Osteoblast (primary cell): Measurements from ENCODE around the gene ARHGAP28. TPM values are rescaled to one million over a fixed set of nuclear protein-coding genes. Genes with fewer than 3 reads are reported as not detected.

Experiments used
- DNase-seq: peaks from one replicate; pipeline ENCODE4 v3.0.0; 2011; ENCODE audit warnings: low spot score, mixed read lengths; ENCODE audit not compliant: insufficient read length; ENCODE audit errors: missing footprints
- H2AFZ ChIP-seq: 2 replicates; pipeline ENCODE4 v1.6.0; 2011; ENCODE audit warnings: mild to moderate bottlenecking, low read length
- H3K27ac ChIP-seq: 2 replicates; pipeline ENCODE4 v1.5.1; 2011; ENCODE audit warnings: mild to moderate bottlenecking, low read depth, low read length, moderate library complexity
- H3K27me3 ChIP-seq: 2 replicates; pipeline ENCODE4 v1.6.0; 2012; ENCODE audit warnings: mild to moderate bottlenecking, control low read depth, inconsistent platforms, low read length, moderate library complexity; ENCODE audit not compliant: insufficient read depth
- H3K36me3 ChIP-seq: 2 replicates; pipeline ENCODE4 v1.5.1; 2011; ENCODE audit warnings: mild to moderate bottlenecking, low read length, control low read depth, moderate library complexity; ENCODE audit not compliant: insufficient read depth
- H3K4me1 ChIP-seq: 2 replicates; pipeline ENCODE4 v1.5.1; 2011; ENCODE audit warnings: mild to moderate bottlenecking, low read length, control low read depth, moderate library complexity; ENCODE audit not compliant: insufficient read depth
- H3K4me2 ChIP-seq: 2 replicates; pipeline ENCODE4 v1.6.0; 2011; ENCODE audit warnings: mild to moderate bottlenecking, low read length; ENCODE audit not compliant: insufficient read depth
- H3K4me3 ChIP-seq: fragments of 200-600 bp; sonication (generic); 3 replicates; pipeline ENCODE4 v1.5.1; 2012; ENCODE audit warnings: mild to moderate bottlenecking, low read length, inconsistent platforms; ENCODE audit not compliant: insufficient read depth
- H3K79me2 ChIP-seq: 2 replicates; pipeline ENCODE4 v1.6.0; 2012; ENCODE audit warnings: mild to moderate bottlenecking, low read length, control low read depth, inconsistent platforms; ENCODE audit not compliant: insufficient read depth
- H3K9me3 ChIP-seq: 2 replicates; pipeline ENCODE4 v1.5.1; 2011; ENCODE audit warnings: low read depth, low read length, control low read depth
- H4K20me1 ChIP-seq: 2 replicates; pipeline ENCODE4 v1.6.0; 2012; ENCODE audit warnings: mild to moderate bottlenecking, low read length, control low read depth; ENCODE audit not compliant: insufficient read depth
- total RNA-seq: library from RNA; depleted of rRNA; stranded (reverse); fragments of >200 nt; gene quantifications from 2 replicates; pipeline ENCODE4 v1.2.3, GENCODE V29; 2012
- TF ChIP-seq, protein P1 (sequence below): IDR thresholded peaks from 2 replicates; pipeline ENCODE4 v1.5.1; 2011; ENCODE audit warnings: mild to moderate bottlenecking, low read depth, low read length, moderate library complexity; ENCODE audit errors: extremely low read depth

The ARHGAP28 gene
- total RNA-seq, 1 donor = 23.9 TPM

DNA sequence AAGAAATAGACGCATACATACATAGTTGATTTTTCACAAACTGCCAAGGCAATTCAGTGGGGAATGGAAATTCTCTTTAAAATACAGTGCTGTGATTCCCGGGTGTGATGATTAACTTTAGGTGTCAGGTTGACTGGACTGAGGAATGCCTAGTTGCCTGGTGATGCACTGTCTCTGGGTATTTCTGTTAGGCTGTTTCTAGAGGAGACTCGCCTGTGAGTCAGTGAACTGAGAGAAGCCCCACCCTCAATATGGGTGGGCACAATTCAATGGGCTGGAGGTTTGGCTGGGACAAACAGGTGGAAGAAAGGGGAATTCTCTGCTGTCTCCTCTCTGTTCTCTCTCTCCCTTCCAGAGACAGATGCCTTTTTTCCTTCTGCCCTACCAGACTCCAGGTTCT is 187.6 kb downstream of the ARHGAP28 start:
- H3K27ac ChIP-seq = no peak overlapping the region
- H3K4me1 ChIP-seq = no peaks in the 10 kb centered on the region
- H4K20me1 ChIP-seq = no peaks in the 10 kb centered on the region
- H3K27me3 ChIP-seq = peaks cover 3% of the 10 kb centered on the region
- no peak overlapping the region for H2AFZ ChIP-seq
- no peaks in the 10 kb centered on the region for H3K9me3 ChIP-seq
- TF ChIP-seq, protein P1, sequence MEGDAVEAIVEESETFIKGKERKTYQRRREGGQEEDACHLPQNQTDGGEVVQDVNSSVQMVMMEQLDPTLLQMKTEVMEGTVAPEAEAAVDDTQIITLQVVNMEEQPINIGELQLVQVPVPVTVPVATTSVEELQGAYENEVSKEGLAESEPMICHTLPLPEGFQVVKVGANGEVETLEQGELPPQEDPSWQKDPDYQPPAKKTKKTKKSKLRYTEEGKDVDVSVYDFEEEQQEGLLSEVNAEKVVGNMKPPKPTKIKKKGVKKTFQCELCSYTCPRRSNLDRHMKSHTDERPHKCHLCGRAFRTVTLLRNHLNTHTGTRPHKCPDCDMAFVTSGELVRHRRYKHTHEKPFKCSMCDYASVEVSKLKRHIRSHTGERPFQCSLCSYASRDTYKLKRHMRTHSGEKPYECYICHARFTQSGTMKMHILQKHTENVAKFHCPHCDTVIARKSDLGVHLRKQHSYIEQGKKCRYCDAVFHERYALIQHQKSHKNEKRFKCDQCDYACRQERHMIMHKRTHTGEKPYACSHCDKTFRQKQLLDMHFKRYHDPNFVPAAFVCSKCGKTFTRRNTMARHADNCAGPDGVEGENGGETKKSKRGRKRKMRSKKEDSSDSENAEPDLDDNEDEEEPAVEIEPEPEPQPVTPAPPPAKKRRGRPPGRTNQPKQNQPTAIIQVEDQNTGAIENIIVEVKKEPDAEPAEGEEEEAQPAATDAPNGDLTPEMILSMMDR = no peak
- H3K4me2 ChIP-seq = no peak overlapping the region
- no peak for DNase-seq
- no peak overlapping the region for H3K4me3 ChIP-seq
- H3K36me3 ChIP-seq = no peaks in the 10 kb centered on the region
- no peaks in the 10 kb centered on the region for H3K79me2 ChIP-seq

DNA sequence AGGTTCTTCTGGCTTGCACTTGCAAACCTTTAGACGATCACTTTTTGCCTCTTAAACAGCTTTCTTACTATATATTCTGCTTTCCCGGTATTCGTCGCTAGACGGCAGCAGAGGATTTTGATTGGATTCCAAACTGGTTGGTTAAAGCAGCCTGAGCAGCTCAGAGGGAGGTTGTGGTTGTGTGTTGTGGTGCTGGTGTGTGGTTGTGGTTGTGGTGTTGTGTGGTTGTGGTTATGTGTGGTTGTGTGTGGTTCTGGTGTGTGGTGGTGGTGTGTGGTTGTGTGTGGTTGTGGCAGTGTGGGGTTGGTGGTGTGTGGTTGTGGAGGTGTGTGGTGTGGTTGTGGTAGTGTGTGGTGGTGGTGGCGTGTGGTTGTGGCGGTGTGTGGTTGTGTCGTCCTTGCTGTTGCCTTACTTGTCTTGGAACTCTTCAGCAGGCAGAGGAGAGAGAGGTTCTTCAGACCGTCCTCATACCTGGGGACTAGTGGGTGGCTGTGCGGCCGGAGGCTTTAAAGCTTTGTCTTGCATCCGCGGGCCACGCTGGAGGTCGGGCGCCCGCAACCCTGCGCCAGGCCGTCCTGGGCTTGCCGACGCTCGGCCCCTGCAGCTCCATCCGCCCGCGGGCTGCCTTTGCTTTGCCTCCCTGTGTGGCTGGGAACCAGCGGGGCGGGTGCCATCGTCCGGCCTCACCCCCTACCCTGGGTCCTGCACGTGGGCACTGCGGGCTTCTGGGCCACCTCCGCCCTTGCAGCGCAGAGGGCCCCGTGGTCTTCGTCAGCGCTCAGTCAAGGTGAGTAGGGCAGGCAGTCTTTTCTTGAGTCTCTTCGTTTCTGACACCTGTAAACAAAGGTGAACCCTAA is 190.8 kb downstream of the ARHGAP28 start:
- H3K9me3 ChIP-seq = no peaks in the 10 kb centered on the region
- no peak overlapping the region for H3K27ac ChIP-seq
- TF ChIP-seq, protein P1 = peak; percentile 88
- H3K27me3 ChIP-seq = no peaks in the 10 kb centered on the region
- no peaks in the 10 kb centered on the region for H3K36me3 ChIP-seq
- no peak overlapping the region for H3K4me3 ChIP-seq
- no peaks in the 10 kb centered on the region for H3K4me1 ChIP-seq
- DNase-seq = peak; percentile 89
- H3K79me2 ChIP-seq = no peaks in the 10 kb centered on the region
- no peaks in the 10 kb centered on the region for H4K20me1 ChIP-seq
- H2AFZ ChIP-seq = peak overlapping the region; percentile 41
- H3K4me2 ChIP-seq = no peak overlapping the region

DNA sequence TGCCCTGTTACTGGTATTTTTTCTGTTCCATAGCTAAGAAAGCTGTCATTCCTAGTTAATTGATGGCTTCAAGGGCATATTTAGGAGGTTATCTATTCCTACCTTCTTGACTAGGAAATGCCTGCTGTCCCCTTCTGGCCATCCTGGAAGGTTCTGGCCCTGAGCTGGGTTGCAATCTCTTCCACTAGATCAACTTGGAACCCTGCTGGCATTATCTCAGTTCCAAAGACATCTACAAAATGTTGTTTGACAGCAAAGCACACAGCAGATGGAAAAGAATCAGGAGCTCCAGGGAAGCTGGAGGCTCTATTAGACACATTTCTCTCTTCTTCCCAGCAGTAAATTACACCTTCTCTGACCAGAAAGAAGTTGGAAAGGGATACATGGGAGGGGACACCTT is 192.1 kb downstream of the ARHGAP28 start:
- Histone ChIP-seq H2AFZ (no peak overlapping the region), H3K4me1 (no peaks in the 10 kb centered on the region), H3K4me2 (no peak overlapping the region), H3K27me3 (no peaks in the 10 kb centered on the region), H3K4me3 (no peak overlapping the region), H3K36me3 (no peaks in the 10 kb centered on the region), H3K79me2 (no peaks in the 10 kb centered on the region), H4K20me1 (no peaks in the 10 kb centered on the region), H3K9me3 (no peaks in the 10 kb centered on the region), H3K27ac (no peak overlapping the region)
- TF ChIP-seq, protein P1 = no peak
- DNase-seq = no peak

DNA sequence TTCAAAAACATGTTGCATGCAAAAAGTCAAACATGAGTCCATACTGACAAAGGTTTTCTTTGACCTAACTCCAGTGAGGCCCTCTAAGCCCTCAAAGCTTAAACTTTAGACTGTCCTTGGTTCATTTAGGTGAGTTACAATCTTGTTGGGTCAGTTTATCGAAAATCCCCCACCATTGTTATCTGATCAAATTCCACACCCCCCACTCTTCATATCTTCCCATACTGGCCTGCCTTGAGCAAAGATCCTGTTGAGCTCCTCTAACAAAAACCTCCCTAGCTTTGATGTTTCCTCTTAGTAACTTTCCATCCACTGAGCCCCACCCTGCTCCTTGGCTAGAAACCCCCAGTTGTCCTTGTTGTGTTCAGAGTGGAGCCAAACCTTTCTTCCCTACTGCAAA is 193.7 kb downstream of the ARHGAP28 start:
- DNase-seq = no peak
- Histone ChIP-seq H3K9me3 (no peaks in the 10 kb centered on the region), H4K20me1 (no peaks in the 10 kb centered on the region), H3K27ac (no peak overlapping the region), H3K4me3 (no peak overlapping the region), H3K27me3 (no peaks in the 10 kb centered on the region), H3K4me2 (no peak overlapping the region), H3K79me2 (no peaks in the 10 kb centered on the region), H2AFZ (no peak overlapping the region), H3K36me3 (no peaks in the 10 kb centered on the region), H3K4me1 (no peaks in the 10 kb centered on the region)
- TF ChIP-seq, protein P1 = no peak
